LHCN-M2 (cell line): ENCODE data around the gene PIGBOS1. TPM values are rescaled to one million over a fixed set of nuclear protein-coding genes. Genes with fewer than 3 reads are reported as not detected.
"Not testable (repeated sequence)": the region's sequence is repeated elsewhere in the genome, so short reads cannot be mapped to it uniquely, and the experiment has no call there.

Source experiments
- DNase-seq: peaks from one replicate; pipeline ENCODE4 v3.0.0-alpha.2; 2012; ENCODE audit warnings: low read depth
- polyA plus RNA-seq: library from polyadenylated mRNA; unstranded; fragments of >200 nt; gene quantifications from one replicate; pipeline ENCODE4 v1.2.1, GENCODE V29; 2012; ENCODE audit warnings: missing spikeins
- total RNA-seq: library from RNA; depleted of rRNA; stranded (reverse); fragments of >200 nt; gene quantifications from 2 replicates; pipeline ENCODE4 v1.2.3, GENCODE V29; 2014; rRNA removed

Gene PIGBOS1, protein sequence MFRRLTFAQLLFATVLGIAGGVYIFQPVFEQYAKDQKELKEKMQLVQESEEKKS
- total RNA-seq = 7.0 and 15.0 TPM in 2 replicates
- 8.0 TPM for polyA plus RNA-seq

DNA sequence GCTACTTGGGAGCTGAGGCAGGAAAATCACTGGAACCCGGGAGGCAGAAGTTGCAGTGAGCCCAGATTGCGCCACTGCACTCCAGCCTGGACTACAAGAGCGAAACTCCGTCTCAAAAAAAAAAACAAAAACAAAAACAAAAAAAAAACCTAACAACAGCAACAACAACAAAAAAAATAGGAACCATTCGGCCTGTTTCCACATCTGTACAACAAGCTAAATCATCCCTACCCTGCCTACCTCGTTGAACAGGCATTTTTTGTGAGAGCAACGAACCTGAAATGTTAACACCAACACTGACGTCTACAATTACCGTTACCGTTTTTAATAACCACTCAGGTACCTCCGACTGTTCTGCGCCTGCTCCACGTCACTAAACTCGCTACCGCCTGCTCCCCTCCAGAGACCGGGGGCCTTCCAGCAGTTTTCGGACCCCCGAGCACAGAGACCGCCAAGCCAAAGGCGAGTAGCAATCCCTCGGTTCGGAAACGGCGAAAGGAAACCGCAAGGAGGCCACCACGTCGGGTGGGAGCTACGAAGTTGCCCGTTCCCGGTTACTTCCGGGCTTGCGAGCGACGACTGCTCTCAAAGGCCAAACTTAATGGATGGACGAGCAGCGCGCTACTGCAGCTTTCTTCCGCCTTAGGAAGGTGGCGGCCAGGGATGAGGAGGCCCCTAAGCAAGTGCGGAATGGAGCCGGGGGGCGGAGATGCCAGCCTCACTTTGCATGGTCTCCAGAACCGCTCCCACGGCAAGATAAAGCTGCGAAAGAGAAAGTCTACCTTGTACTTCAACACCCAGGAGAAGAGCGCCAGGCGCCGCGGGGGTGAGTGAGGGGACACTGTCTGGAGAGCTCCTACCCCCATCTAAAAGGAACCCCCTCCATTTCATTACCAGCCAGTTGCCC lies at the start of gene PIGBOS1, which contains the start of gene PIGB:
Gene PIGBOS1 (minus strand): TSS at position 536 of the 907 bp plus-strand sequence. CDS start 1,331 bp downstream, outside the sequence.
Gene PIGB (plus strand): TSS at position 635 of the 907 bp plus-strand sequence. CDS start 29 bp downstream, at position 664.
- peak; percentile 87 for DNase-seq

DNA sequence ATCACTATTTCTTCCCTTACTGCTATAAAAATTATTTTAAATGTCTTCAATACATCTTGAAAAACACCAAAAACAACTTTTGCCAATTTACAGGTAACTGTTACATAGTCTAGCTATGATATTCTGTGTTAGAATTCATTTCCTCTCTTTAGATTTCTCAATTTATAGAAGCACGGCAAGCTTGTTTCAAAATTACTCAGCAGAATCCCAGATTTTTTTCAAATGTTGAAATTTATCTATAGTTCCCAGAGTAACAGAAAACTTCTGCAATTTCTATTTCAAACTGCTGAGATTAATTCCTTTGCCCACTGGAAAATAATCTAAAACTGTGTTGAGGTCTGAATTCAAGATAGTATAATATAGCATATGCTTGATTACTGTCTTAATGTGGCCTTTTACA lies 48.1 kb upstream of the PIGBOS1 start:
- DNase-seq = no peak

DNA sequence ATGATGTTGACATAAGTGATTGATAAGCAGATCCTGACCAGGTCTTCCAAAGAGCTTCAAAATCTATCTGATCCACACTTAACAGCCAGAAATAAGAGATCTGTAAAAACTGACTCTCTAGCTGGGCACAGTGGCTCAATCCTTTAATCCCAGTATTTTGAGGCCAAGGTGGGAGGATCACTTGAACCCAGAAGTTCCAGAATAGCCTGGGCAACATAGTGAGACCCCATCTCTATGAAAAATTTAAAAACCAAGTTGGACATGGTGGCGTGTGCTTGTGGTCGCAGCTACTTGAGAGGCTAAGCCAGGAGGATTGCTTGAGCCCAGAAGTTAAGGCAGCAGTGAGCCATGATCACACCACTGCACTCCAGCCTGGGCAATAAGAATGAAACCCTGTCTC lies 43.7 kb upstream of the PIGBOS1 start:
- DNase-seq = no peak

DNA sequence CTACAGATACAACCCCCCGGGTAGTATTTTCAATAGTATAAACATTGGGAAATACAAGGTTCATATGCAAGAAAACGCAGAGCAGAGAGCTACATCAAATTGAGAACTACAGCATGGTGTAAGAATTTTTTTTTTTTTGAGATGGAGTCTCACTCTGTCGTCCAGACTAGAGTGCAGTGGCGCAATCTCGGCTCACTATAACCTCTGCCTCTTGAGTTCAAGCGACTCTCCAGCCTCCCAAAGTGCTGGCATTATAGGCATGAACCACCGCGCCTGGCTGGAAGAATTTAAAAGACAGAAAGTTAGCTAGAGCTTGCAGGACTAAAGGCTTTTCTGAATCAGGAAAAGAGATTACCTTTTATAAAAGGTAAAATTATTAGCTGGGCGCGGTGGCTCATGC lies 42.1 kb upstream of the PIGBOS1 start:
- DNase-seq = no peak

DNA sequence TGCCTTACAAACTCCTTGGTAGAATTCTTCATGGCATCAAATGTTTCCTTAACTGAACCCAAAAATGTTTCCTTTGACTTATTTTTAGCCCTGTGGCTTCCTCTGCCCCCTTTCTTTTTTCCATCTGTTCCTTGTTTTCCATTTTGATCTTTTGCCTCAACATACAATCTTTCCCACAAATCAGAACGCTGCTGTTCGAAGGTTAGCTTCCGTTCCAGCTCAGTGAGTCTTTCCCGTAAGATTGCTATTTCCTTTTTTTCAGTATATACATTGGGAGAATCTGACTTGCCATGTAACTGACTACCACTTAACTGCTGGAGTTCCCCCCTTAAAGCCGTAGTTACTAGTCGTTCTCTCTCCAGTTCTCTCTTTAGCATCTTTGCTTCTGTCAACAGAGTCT lies 41.3 kb upstream of the PIGBOS1 start:
- no peak for DNase-seq

DNA sequence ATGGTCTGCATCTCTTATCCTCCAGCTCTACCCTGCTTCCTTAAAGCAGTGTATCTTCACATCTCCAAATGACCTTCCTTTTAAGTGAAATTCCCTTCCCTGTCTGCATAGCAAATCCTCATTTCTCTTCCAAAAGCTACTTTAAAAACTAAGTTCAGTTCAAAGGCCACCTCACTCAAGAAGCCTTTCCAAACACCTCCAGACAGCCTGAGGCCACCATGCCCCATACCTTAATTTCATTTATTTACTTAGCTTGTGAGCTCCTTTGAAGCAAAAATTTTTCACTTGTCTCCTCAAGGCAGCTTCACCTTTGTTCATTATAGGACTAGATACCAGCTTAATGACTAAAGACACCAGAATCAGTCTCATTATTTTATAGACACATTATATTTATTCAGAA lies 39.5 kb upstream of the PIGBOS1 start:
- DNase-seq = no peak

DNA sequence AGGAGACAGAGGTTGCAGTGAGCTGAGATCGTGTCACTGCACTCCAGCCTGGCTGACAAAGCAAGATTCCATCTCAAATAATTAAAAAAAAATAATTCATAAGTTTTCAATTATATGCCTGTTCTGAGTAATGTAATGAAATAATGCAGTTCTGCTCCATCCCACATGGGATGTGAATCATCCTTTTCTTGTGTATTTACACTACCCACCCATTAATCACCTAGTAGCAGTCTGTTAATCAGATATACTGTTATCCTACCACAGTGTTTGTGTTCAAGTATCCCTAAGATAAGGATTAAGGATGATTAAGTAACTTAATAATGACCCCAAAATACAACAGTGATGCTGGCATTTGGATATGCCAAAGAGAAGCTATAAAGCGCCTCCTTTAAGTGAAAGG lies 38.9 kb upstream of the PIGBOS1 start:
- DNase-seq = peak; percentile 20

DNA sequence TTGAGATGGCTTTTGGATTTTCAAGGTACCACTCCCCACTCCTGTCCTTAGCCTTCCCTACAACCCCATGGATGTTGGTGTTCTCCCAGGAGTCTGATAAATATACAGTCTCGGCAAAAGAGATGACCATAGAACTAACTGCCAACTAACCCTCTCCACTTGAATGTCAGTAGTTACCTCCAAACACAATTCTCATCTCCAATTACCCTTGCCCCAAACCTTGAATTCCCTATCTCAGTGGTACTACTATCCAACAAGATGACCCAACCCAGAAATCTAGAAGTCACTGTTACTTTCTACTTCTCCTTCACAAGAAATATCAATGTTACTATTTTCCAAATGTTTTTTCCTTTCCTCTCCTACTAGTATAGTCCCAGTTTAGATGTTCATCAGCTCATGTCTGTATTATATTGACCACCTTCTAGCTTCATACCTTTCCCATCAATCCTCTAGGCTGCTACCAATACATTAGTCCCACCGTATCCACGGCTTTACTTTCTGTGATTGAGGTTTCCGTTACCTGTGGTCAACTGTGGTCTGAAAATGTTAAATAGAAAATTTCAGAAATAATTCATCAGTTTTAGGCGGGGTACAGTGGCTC lies 38.2 kb upstream of the PIGBOS1 start:
- DNase-seq = no peak

DNA sequence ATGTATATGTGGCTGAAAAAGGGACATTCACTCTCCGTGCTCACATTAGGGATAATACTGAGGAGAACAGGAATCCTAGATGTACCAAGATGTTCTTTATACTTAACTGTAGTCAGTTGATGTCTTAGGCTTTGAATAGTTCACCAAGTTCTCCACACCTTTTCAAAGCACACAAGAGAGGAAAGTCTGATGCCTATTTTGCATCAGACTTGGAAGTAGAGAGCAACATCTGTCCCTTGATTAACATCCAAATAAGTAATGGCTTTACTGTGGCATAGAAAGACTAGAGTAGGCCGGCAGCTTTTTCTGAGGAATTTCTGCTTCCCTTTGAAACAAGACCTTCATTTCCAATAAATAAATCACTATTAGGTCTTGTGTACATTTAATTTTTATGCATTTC lies 34.1 kb upstream of the PIGBOS1 start:
- DNase-seq = no peak

DNA sequence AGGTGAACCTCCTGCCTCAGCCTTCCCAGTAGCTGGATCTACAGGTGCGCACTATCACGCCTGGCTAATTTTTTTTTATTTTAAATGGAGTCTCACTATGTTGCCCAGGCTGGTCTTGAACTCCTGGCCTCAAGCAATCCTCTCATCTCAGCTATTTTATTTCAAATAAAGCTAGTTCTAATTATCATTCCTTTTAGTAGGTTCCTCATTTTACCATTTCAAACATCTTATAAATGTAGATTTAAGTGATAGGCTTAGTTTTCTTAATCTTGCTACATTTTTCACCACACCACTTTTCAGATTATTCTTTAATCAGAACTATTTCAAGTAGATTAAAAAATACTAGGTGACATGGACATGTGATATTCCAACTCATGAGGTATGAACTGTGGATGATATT lies 30.4 kb upstream of the PIGBOS1 start:
- no peak for DNase-seq

DNA sequence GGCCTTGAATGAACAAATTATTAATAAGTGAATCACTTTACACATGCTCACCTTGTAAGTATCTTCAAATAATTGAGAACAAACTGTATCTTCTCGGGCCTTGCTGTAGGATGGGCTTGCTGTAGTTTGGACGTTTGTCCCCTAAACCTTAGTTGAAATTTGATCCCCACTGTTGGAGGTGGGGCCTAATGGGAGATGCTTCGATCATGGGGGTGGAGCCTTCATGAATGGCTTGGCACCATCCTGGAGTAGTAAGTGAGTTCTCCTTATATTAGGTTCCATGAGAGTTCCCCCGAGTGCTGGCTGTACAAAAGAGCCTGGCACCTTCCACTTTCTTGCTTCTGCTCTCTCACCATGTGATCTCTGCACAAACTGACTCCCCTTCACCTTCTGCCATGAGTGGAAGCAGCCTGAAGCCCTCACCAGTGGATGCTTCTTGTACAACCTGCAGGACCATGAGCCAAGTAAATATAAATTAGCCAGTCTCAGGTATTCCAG lies 29.4 kb upstream of the PIGBOS1 start:
- DNase-seq = no peak

DNA sequence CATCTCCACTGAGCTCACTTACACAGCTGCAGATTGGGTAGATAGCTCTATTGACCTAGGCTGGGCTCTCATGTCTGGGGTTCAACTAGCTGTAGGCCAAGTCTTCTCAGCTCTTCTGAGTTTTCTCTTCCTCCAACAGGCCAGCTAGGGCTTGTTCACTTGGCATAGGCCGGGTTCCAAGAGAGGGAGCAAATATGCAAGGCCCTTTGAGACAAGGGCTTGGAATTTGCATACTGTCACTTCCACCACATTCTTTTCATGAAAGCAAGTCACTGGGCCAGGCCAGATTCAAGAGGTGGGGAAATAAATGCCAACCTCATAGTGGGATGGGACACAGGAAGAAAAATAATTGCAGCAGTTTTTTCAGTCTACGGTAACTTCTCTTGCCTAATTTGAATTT lies 25.3 kb upstream of the PIGBOS1 start:
- DNase-seq = no peak

DNA sequence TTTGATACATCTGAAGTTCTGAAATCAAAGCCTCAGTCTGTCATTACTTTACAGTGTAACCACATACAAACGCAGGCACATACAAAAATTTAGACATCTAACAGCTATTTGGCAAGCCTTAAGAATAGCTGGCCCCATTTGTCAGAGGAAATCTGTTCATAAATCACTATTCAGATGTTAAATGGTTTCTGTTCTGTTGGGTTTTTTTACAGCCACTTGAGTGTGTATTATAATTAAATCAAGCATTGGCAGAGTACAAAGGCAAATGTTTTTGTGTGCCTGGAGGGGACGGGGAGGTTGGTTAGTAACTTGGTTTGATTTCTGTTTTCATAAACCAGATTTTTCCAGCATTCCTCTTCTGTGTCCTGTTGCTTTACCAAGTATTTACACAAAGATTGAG lies 24.2 kb upstream of the PIGBOS1 start:
- no peak for DNase-seq

DNA sequence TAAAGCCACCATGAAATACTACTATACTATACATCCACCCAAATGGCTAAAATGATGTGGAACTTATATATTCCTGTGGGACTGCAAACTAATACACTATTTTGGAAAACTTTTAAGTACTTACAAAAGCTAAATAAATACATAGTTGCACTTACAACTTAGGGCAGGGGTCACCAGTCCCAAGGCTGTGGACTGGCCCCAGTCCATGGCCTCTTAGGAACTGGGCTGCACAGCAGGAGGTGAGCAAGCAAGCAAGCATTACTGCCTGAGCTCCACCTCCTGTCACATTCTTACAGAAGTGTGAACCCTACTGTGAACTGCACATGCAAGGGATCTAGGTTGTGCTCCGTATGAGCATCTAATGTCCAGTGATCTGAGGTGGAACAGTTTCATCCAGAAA lies 18.2 kb upstream of the PIGBOS1 start:
- DNase-seq = no peak

DNA sequence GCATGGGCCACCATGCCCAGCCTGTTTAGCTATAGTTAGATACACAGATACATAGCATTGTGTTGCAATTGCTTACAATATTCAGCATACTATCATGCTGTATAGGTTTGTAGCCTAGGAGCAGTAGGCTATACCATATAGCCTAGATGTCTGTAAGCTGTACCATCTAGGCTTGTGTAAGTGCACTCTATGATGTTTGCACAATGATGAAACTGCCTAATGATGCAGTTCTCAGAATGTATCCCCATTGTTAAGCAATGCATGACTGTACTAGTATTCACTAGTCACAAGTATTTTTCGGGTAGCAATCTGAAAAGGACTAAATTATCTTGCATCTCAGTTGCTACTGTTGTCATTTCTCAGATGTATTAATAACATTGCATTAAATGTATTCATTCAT lies 16.1 kb upstream of the PIGBOS1 start:
- DNase-seq = no peak

DNA sequence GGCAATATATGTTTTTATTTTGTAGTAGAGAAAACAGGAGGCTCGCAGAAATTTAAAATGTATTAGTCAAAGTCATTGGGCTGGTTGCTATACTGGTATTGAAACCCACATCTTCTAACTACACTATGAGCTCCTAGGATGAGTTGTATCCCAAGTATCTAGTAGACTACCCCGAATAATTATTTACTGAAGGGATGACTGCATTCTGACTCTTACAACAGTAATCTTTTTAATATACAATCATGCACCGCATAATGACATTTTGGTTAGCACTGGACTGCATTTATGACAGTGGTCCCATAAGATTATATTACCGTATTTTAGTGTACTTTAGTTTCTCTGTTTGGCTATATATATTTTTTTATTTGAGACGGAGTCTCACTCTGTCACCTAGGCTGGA lies 15.4 kb upstream of the PIGBOS1 start:
- DNase-seq = no peak

DNA sequence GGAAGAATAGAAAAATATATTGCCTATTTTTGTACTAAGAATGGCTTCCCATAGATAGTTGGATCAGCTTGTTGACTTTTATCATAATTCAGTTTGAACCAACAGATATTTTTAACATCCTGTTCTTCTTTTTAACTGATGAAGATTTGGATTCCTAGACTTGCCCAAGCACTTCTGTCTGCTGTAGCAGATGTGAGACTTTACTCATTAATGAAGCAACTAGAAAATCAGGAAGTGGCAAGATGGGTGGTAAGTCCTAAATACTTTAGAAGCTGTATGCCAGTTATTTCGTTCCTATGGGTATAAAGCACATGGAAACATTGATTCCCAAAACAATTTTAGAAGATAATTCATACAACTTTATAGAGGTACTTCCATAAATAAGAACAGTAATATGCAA lies 8.5 kb upstream of the PIGBOS1 start:
- no peak for DNase-seq

DNA sequence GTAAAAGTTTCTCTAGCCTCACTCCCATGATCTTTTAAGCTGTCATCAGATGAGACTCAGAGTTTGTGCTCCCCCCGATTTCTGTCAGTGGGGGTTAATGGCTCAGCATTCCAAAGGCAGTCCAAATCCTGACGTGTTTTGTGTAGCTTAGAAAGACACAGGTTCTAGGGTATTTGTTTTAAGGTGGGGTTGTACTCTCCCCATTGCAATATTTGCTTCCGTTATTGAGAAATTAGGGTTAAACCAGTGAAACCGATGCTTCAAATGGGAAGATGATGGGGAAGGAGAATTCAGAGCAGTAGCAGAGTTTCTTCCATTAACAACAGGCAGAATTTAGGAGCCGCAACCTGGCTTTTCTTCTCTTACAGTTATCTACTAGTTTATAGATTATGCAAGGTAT lies 3.5 kb upstream of the PIGBOS1 start:
- DNase-seq = no peak

DNA sequence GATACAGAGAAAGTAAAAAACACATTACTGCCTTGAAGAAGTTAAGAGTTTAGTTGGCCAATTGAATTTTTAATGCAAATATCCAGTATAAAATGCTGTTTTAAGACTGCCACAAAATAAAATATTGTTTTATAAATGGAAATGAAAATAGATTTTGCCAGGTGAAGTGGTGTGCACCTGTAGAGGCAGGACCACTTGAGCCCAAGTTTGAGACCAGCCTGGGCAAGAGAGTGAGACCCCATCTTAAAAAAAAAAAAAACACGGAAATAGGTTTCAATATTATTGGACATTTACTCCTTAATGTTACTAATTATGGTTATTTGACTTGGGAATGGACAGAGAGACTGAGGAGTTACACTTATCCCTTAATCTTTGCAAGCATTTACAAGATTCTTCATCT lies 2.0 kb upstream of the PIGBOS1 start:
- DNase-seq = no peak

DNA sequence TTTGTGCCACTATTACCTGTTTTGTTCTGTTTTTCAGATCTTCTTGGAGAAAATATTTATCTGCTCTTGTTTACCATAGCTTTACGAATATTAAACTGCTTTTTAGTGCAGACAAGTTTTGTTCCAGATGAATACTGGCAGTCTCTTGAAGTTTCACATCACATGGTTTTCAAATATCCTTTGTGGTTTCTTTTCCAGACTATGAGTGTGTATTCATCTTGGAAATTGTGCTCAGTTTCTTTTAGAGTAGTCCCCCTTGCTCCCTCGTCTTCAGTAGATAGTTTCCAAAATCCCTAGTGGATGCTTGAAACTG lies 1.3 kb upstream of the PIGBOS1 start:
- peak; percentile 15 for DNase-seq

DNA sequence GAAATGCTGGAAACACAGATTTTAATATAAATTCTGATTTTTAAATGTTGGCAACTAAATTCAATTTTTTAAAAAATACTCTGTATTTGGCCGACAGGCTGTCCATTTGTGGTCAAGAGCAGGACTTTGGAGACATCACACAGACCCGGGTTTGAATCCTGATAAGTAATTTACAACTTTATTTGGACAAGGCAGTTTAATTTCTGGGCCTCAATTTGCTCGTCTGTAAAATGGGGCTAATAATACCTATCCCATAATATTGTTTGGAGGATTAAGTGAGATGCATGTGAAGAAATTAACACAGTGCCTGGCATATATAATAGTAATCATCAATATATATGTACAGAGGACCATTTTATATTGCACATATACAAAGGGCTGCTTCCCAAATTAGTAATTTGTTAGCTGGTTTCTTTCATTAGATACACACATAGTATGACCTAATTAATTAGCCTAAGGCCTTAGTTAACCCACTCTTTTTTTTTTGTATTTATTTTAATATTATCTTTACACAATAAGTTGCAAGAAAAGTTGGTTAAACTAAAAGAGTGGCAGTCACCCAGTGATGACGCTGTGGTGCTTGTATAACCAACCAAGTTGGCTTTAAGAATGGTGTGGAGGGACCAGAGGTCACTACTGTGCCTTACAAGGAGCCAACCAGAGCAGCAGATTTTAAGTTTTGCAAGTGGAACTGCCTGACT lies 764 bp upstream of the PIGBOS1 start:
- DNase-seq = peak; percentile 48

DNA sequence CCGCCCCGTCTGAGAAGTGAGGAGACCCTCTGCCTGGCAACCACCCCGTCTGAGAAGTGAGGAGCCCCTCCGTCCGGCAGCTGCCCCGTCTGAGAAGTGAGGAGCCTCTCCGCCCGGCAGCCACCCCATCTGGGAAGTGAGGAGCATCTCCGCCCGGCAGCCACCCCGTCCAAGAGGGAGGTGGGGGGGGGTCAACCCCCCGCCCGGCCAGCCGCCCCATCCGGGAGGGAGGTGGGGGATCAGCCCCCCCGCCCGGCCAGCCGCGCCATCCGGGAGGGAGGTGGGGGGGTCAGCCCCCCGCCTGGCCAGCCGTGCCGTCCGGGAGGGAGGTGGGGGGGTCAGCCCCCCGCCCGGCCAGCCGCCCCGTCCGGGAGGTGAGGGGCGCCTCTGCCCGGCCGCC lies 16.1 kb downstream of the PIGBOS1 start:
- not testable (repeated sequence) for DNase-seq
